ENCODE results near the gene ELOVL6.

ELOVL6 gene

GRCh38 chr4:110129544-110129943 is 68.9 kb downstream of the ELOVL6 start:
- DNase-seq (ENCODE audit: low read depth in 1 of 2, low spot score in 1 of 2): no peak

DNA sequence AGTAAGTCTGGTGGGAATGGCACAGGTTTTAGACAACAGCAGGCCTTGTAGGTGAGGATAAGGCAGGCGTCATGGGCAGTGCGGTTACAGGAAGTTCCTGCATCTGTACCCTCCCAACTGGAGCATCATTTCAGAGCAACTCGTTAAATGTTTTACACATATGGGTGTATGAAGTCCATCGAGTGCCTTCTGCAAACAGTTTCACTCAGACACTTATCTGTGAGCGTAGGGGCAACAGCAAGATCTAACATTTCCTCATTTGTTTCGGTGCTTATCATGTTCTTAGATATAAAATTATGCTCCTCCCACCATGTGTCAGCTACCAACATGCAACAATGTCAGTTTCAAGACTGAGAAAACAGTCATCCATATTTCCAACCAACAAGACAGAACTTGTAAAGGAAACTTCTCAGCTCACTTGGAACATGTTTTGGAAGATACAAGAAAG is 69.9 kb downstream of the ELOVL6 start:
- no peak for DNase-seq (ENCODE audit: low read depth in 1 of 2, low spot score in 1 of 2)

- no peak for DNase-seq (ENCODE audit: low read depth in 1 of 2, low spot score in 1 of 2)
Measured at GRCh38 chr4:110128029-110128428, 70.4 kb downstream of the ELOVL6 start.

GRCh38 chr4:110124711-110125110 is 73.7 kb downstream of the ELOVL6 start:
- DNase-seq (ENCODE audit: low read depth in 1 of 2, low spot score in 1 of 2): no peak

DNA sequence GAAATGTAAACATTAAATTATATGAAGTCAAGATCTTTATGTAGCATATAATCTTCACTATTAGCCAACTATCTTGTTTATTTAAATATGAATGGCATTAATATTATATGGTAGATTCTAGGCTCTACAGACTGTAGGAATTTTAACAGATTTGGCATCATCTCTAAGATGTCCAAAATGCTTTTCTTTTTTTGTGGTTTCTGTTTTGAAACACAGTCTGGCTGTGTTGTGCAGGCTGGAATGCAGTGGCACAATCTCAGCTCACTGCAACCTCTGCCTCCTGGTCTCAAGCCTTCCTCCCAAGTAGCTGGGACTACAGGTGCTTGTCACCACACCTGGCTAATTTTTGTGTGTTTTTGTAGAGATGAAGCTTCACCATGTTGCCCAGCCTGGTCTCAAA is 76.2 kb downstream of the ELOVL6 start:
- DNase-seq (ENCODE audit: low read depth in 1 of 2, low spot score in 1 of 2): no peak

DNA sequence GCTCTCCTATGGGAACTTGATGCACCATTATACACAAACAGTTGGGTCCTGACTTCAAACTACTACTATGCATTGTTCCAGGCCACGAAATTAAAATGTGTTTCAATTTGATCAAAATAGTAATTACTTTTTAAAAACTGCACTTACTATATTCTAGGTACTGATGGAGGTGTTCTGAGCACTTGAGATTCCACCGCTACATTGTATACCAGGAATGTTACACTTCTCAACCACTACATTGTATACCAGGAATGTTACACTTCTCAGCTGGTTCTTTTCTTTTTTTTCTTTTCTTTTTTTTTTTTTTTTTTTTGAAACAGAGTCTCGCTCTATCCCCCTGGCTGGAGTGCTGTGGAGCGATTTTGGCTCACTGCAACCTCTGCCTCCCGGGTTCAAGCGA is 77.9 kb downstream of the ELOVL6 start:
- DNase-seq (ENCODE audit: low read depth in 1 of 2, low spot score in 1 of 2): no peak

GRCh38 chr4:110119880-110120279 is 78.5 kb downstream of the ELOVL6 start:
- no peak for DNase-seq (ENCODE audit: low read depth in 1 of 2, low spot score in 1 of 2)

GRCh38 chr4:110119337-110119736 is 79.1 kb downstream of the ELOVL6 start:
- no peak for DNase-seq (ENCODE audit: low read depth in 1 of 2, low spot score in 1 of 2)

DNA sequence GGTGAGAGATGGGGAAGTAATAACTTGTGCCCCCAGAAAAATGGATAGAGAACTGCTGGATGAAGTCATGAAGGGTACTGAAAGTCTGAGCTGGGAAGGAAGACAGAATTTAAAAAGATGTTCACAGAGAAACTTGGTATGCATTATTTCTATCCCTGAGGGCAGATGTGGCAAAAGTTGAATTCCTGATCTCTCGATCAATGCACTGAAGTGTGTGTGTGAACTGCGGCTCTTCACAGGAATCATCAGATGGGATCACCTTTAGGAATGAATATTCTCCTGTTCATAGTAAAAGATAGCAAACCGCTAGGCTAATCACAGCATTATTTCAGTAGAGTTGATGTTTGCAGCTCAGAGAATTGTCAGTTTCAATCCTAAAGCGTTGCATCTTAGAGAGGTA is 86.4 kb downstream of the ELOVL6 start:
- DNase-seq (ENCODE audit: low read depth in 1 of 2, low spot score in 1 of 2): no peak

GRCh38 chr4:110109455-110109854 is 89.0 kb downstream of the ELOVL6 start:
- DNase-seq (ENCODE audit: low read depth in 1 of 2, low spot score in 1 of 2): no peak

GRCh38 chr4:110108960-110109359 is 89.5 kb downstream of the ELOVL6 start:
- DNase-seq (ENCODE audit: low read depth in 1 of 2, low spot score in 1 of 2): no peak

DNA sequence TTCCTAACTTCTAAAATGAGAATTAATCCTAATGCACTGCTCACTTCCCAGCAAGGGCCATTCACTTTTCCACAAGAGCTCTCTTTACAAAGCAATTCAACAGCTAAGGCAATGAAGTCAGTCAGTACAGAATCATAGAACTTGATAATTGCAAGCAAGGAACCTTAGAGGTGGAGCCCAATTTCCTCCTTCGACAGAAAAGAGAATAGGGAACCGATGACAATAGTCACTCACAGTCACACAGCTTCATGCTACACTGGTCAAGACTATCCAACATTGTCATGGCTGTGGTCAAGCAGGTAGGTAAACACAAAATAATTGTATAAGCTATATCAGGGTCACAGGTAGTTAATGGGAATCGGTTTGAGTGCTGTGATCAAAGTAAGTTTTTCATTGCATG is 90.0 kb downstream of the ELOVL6 start:
- DNase-seq (ENCODE audit: low read depth in 1 of 2, low spot score in 1 of 2): no peak

GRCh38 chr4:110107866-110108265 is 90.5 kb downstream of the ELOVL6 start:
- no peak for DNase-seq (ENCODE audit: low read depth in 1 of 2, low spot score in 1 of 2)

DNA sequence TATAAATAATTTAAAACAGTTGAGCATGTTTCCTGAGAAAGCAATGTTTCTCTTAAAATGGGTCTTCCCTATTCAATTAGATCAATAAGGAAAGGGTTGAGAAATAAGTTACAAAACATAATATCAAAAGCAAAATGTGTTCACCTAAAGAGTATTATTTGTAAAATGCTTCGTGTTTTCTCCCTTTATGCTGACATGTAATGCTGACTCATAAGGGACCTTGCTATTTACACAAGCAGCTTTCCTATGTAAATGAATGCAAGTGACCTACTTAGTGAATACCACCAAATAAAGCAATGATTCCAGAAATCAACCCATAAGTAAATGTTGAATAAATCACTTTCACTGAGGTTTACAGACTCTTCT is 91.5 kb downstream of the ELOVL6 start:
- DNase-seq (ENCODE audit: low read depth in 1 of 2, low spot score in 1 of 2): no peak

DNA sequence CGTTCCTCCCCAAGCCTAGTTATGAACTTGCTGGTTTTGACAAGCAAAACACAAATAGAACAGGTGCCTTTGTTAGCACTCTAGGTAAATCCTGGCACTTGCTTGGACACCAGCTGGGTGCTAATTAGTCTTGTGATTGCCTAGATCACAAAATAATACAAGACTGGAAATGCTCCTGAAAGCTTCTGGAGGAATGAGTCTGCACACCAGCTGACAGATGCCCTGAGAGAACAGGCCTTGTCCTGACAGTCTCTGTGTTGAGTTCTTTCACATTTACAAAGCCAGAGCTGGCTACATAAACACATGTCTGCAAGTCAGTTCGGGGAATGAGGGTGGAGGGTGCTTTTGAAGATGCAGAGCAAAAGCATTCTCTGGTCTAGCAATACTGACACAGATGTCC is 93.8 kb downstream of the ELOVL6 start:
- DNase-seq (ENCODE audit: low read depth in 1 of 2, low spot score in 1 of 2): no peak

DNA sequence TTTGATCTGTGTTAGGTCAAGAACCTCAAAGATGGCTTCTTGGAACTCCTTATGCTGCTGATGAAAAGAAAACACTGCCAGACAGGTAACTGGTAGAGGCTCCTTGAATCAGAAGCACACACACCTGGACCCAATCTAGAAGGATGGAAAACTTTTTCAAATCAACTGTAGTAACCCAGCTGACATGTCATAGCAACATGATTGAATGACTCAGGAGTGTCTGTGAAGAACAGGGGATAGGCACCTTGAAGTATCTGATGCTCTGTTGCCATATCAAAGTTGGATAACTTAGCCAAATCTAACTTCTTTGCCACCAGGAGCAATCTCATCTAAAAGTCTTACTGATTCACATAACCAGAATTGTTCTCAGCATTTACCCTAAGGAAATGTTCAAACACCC is 98.8 kb downstream of the ELOVL6 start:
- no peak for DNase-seq (ENCODE audit: low read depth in 1 of 2, low spot score in 1 of 2)

DNA sequence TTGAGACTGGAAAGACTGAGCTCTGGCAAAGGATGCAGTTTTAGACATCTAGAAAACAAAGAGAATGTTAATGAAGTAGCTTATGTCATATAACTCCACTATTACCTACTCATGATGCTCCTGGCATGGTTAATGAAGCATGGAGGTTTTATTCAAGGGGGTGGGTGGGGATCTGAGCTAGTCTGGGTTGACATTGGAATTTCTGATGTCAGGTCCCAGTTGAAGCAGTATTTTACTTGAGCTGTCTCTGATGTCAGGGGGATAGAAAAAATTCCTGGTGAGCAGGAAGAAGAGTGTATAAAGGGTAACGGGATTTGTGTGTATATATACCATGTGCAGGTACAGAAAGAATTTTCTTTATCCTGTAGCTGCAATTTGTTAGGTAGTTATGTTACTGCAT is 102.0 kb downstream of the ELOVL6 start:
- no peak for DNase-seq (ENCODE audit: low read depth in 1 of 2, low spot score in 1 of 2)

- no peak for DNase-seq (ENCODE audit: low read depth in 1 of 2, low spot score in 1 of 2)
Measured at GRCh38 chr4:110092646-110093045, 105.8 kb downstream of the ELOVL6 start.

GRCh38 chr4:110091434-110092140 is 106.8 kb downstream of the ELOVL6 start:
- DNase-seq (ENCODE audit: low read depth in 1 of 2, low spot score in 1 of 2): no peak

- no peak for DNase-seq (ENCODE audit: low read depth in 1 of 2, low spot score in 1 of 2)
Measured at GRCh38 chr4:110088670-110089069, 109.7 kb downstream of the ELOVL6 start.

GRCh38 chr4:110087070-110087708 is 111.2 kb downstream of the ELOVL6 start:
- DNase-seq (ENCODE audit: low read depth in 1 of 2, low spot score in 1 of 2): no peak

DNA sequence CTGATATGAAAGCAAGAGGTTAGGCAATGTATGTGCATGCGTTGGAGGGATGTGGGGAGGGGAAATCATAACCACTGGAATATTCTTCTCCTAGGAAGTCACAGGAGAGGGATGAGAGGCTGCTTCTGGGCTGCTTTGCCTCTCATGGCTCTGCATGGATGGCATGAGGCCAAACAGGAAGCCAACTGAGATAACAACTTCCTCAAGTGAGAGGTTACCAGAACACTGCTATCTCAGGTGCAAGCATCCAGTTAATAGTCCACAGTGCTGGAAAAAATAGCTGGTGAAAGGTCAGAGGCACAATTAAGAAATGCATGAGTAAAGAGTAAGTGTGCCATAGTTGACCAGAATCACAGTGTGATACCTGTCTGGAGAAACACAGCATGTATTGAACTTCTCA is 113.3 kb downstream of the ELOVL6 start:
- DNase-seq (ENCODE audit: low read depth in 1 of 2, low spot score in 1 of 2): no peak

DNA sequence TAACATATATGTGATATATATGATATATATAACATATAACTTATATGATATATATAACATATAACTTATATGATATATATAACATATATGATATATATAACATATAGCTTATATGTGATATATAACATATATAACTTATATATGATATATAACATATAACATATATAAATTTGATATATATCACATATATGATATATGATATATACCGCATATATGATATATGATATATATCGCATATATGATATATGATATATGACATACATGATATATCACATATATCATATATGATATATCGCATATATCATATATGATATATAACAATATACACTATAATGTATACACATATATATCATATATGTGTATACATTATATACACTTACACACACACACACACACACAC is 114.3 kb downstream of the ELOVL6 start:
- DNase-seq (ENCODE audit: low read depth in 1 of 2, low spot score in 1 of 2): no peak
